Thyroid gland (tissue), 4 donors: ENCODE data around the gene C12orf76. TPM values are rescaled to one million over a fixed set of nuclear protein-coding genes. Genes with fewer than 3 reads are reported as not detected.
"Not testable (repeated sequence)": the region's sequence is repeated elsewhere in the genome, so short reads cannot be mapped to it uniquely, and the experiment has no call there.

Source experiments
- DNase-seq, 2 donors: peaks; one replicate each; pipeline ENCODE4 v3.0.0-alpha.2; 2019
- H3K27ac ChIP-seq, 3 donors: fragments of 200-600 bp; sonication (generic); 1 replicate in 2 of 3; 2 replicates in 1 of 3; pipeline ENCODE4 v1.5.1; 2016 to 2019; ENCODE audit warnings: mild to moderate bottlenecking in 1 of 3, moderate library complexity in 1 of 3
- H3K27me3 ChIP-seq: fragments of 200-600 bp; sonication (generic); one replicate; pipeline ENCODE4 v1.5.1; 2019
- H3K36me3 ChIP-seq, 2 donors: fragments of 200-600 bp; sonication (generic); one replicate each; pipeline ENCODE4 v1.5.1; 2016 to 2019
- H3K4me1 ChIP-seq, 2 donors: fragments of 200-600 bp; sonication (generic); one replicate each; pipeline ENCODE4 v1.5.1; 2017 to 2019
- H3K4me3 ChIP-seq, 3 donors: fragments of 200-600 bp; sonication (generic); replicated peaks in 1 of 3; 1 replicate in 2 of 3; 2 replicates in 1 of 3; pipeline ENCODE4 v1.5.1; 2016; ENCODE audit warnings: mild to moderate bottlenecking in 1 of 3
- H3K9me3 ChIP-seq: fragments of 200-600 bp; sonication (generic); one replicate; pipeline ENCODE4 v1.5.1; 2017
- POLR2A ChIP-seq, 2 donors: fragments of 450-650 bp; IDR thresholded peaks; one replicate each; pipeline ENCODE4 v1.6.1; 2017; ENCODE audit warnings: antibody characterized with exemption in 2 of 2, mild to moderate bottlenecking in 2 of 2, moderate library complexity in 1 of 2
- WGBS, 2 donors: methylation state at CpG; one replicate each; pipeline ENCODE4 v1.1.5; 2017; 5-methylcytosine and 5-hydroxymethylcytosine counted together
- intact Hi-C: fragments of 100-400 bp; cut with DNase I; formaldehyde crosslinking; loops from one replicate; pipeline ENCODE4 v1.15.1; 2023
- total RNA-seq, 4 donors: library from RNA; depleted of rRNA; stranded (reverse); fragments of >200 nt; gene quantifications; one replicate each; pipeline ENCODE4 v1.2.3, GENCODE V29; 2016
- TF ChIP-seq, protein P1 (sequence below), 6 experiments: fragments of 200-600 bp in 3 of 6; fragments of 450-650 bp in 3 of 6; sonication (generic) in 3 of 6; IDR thresholded peaks; one replicate each; pipeline ENCODE4 v1.5.1; 2016 to 2019; ENCODE audit warnings: antibody characterized with exemption in 6 of 6, mild to moderate bottlenecking in 2 of 6, inconsistent platforms in 1 of 6, moderate library complexity in 1 of 6

The C12orf76 gene
- total RNA-seq, 4 donors from 2014 or later: 16.1 to 41.5 (median 21.9) TPM

DNA sequence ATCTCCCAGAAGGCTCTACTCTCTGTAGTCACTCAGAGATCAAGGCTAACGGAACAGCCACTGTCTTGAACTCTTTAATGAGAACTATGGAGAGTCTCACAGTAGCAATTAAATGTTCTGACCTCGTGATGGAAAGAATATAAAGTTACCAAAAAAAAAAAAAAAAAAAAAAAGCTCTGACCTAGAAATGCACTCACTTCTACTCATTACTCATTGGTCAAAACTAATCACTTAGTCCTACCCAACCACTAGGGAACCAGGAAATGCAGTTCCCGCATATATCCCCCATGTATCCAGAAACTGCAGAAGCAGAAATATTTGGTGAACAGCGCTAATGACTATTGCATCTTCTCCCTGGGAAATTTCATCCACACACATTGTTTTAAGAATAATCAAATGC is 29.5 kb upstream of the C12orf76 start:
- H3K9me3 ChIP-seq: no peaks in the 10 kb centered on the region
- 75 to 81% methylated on average over 4 of the region's 4 CpGs for WGBS, 2 donors
- intact Hi-C loops: no loop called here
- H3K36me3 ChIP-seq: no peaks in the 10 kb centered on the region
- no peaks in the 10 kb centered on the region for H3K27me3 ChIP-seq
- DNase-seq: no peak
- H3K4me1 ChIP-seq: peaks cover 0 to 8% of the 10 kb centered on the region in 2 donors
- no peak overlapping the region for H3K4me3 ChIP-seq
- TF ChIP-seq POLR2A (IDR thresholded peaks at IDR 0.05): no peak
- TF ChIP-seq, protein P1, sequence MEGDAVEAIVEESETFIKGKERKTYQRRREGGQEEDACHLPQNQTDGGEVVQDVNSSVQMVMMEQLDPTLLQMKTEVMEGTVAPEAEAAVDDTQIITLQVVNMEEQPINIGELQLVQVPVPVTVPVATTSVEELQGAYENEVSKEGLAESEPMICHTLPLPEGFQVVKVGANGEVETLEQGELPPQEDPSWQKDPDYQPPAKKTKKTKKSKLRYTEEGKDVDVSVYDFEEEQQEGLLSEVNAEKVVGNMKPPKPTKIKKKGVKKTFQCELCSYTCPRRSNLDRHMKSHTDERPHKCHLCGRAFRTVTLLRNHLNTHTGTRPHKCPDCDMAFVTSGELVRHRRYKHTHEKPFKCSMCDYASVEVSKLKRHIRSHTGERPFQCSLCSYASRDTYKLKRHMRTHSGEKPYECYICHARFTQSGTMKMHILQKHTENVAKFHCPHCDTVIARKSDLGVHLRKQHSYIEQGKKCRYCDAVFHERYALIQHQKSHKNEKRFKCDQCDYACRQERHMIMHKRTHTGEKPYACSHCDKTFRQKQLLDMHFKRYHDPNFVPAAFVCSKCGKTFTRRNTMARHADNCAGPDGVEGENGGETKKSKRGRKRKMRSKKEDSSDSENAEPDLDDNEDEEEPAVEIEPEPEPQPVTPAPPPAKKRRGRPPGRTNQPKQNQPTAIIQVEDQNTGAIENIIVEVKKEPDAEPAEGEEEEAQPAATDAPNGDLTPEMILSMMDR (IDR thresholded peaks at IDR 0.05): no peak
- H3K27ac ChIP-seq: no peak overlapping the region

- Histone ChIP-seq H3K9me3 (no peaks in the 10 kb centered on the region), H3K4me1 (peaks cover 0 to 8% of the 10 kb centered on the region in 2 donors), H3K4me3 (no peak overlapping the region), H3K27ac (no peak overlapping the region), H3K36me3 (no peaks in the 10 kb centered on the region), H3K27me3 (no peaks in the 10 kb centered on the region)
- intact Hi-C loops: no loop called here
- no peak for DNase-seq
- WGBS, 2 donors: 96 to 97% methylated on average over 1 of the region's 1 CpG
- TF ChIP-seq, protein P1 (IDR thresholded peaks at IDR 0.05): no peak
- no peak for TF ChIP-seq POLR2A (IDR thresholded peaks at IDR 0.05)
These were observed 27.6 kb upstream of the C12orf76 start for GRCh38 chr12:110075880-110076279.

DNA sequence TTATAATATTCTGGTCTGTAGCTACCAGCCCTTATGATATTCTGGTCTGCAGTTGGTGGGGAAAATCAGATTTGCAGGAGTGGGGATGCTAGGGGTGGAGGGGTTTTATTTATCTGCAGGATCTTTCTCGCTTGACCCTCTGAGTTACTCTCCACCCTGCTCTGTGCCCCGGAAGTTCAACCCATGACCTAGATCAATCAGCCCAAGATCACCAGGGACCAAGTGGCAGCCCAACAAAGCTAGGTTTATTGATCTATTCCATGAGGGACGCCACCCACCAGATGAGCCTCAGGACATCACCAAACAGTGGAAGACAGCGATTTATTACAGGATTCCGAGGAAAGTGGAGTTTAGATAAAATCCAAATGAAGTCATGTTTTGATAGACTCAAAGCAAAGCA is 25.8 kb upstream of the C12orf76 start:
- intact Hi-C loops: no loop called here
- Histone ChIP-seq H3K27me3 (no peaks in the 10 kb centered on the region), H3K9me3 (no peaks in the 10 kb centered on the region), H3K36me3 (no peaks in the 10 kb centered on the region), H3K27ac (no peak overlapping the region), H3K4me1 (no peaks in the 10 kb centered on the region), H3K4me3 (no peak overlapping the region)
- 83 to 94% methylated on average over 5 of the region's 5 CpGs for WGBS, 2 donors
- DNase-seq: no peak
- TF ChIP-seq, protein P1 (IDR thresholded peaks at IDR 0.05): no peak
- TF ChIP-seq POLR2A (IDR thresholded peaks at IDR 0.05): no peak

GRCh38 chr12:110073049-110073831 is 24.9 kb upstream of the C12orf76 start:
- Histone ChIP-seq H3K36me3 (no peaks in the 10 kb centered on the region), H3K27me3 (no peaks in the 10 kb centered on the region), H3K4me1 (no peaks in the 10 kb centered on the region), H3K9me3 (no peaks in the 10 kb centered on the region), H3K4me3 (no peak overlapping the region), H3K27ac (no peak overlapping the region)
- TF ChIP-seq, protein P1 (IDR thresholded peaks at IDR 0.05): no peak
- TF ChIP-seq POLR2A (IDR thresholded peaks at IDR 0.05): no peak
- 29 to 37% methylated on average over 18 to 19 of the region's 19 CpGs for WGBS, 2 donors
- intact Hi-C loops: no loop called here
- DNase-seq: peak; percentile 29 to 47

GRCh38 chr12:110072636-110073035 is 24.3 kb upstream of the C12orf76 start:
- 78 to 84% methylated on average over 9 of the region's 9 CpGs for WGBS, 2 donors
- not testable (repeated sequence) for H3K27ac ChIP-seq

More at GRCh38 chr12:110072636-110073035, 24.3 kb upstream of the C12orf76 start:
- H3K36me3 ChIP-seq, H3K9me3 ChIP-seq, H3K4me3 ChIP-seq, intact Hi-C loops, DNase-seq, H3K27me3 ChIP-seq, H3K4me1 ChIP-seq: not testable (repeated sequence)
